A204.1 (cell line): ENCODE measurements around the gene RNF13.
"Not testable (repeated sequence)": the region's sequence is repeated elsewhere in the genome, so short reads cannot be mapped to it uniquely, and the experiment has no call there.

Experiments
- FAIRE-seq: peaks from 2 replicates; lab custom pipeline; 2012; peaks lifted over from hg19 to GRCh38; lab: Jason Lieb, UNC

The RNF13 gene

DNA sequence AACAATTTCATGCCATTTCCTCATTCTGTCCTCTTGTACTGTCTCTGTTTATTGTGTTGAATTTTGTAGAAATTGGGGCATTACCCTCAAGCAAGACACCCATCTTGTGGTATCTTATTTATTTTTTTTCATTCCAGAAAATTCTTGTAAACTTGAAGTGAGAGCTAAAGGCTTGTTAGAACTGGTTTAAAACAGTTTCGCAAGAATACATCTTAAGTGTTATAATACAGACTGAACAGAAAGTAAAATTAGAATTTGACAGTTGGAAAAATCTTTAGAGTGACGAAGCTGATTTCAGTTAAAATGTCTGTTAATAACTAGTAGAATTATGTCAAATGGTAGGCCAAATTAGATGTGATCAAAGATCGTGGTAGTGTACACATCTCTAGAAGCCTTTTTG lies 26.9 kb downstream of the RNF13 start:
- no peak for FAIRE-seq

DNA sequence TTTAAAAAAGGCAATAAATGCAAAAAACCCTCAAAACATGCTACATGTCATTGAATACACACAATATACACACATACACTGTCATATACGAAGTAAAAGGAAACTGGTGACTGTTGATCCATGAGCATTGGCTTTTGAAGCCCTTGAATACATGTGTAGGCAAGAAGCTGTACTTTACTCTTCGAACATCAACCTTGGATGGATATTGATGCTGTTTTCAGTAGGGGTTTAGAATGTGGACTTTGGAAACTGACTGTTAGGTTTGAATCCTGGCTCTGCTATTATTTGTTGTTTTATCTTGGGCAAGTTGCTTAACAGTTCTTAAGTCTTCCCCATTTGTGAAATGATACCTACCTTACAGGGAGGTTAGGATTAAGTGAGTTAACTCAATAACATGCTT lies 30.5 kb downstream of the RNF13 start:
- FAIRE-seq: no peak

DNA sequence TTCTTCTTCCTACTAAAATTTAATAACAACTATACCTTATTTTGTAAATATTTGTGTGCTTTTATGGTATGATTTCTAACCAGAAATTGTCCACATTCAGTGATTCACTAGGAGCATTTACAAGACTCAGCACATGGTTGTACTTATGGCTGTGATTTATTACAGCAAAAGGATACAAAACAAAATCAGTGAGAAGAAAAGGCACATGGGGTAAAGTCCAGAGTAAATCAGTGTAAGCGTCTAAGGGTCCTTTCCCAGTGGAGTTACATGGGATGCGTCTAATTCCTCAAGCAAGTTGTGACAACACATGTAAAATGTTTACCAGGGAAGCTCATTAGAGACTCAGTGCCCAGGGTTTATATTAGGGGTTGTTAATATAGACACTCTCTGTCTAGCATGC lies 31.1 kb downstream of the RNF13 start:
- FAIRE-seq: no peak

DNA sequence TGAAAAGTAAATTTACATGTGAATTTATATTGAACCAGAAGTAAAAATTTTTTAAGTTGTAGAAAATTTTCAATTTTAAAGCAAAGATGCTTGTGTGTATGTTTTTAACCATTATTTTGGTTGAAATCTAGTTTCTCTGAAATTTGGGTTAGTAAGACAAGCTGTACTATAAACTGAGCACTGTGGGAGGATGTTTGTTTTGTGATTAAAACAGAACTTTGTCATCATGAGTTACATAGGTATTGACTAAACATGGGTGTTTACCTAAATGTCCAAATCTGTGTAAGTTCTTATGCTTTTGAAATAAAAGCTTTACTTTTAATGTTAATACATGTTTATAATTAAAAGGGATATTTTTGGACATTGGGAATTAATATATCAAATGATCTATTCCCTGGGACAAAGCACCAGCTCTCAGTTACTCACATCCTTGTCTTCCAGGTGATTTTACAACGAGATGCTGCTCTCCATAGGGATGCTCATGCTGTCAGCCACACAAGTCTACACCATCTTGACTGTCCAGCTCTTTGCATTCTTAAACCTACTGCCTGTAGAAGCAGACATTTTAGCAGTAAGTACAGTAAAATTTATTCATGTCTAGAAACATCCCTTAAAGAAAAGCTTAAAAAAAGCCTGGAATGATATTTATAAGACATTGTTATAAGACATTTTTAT lies 32.7 kb downstream of the RNF13 start:
- no peak for FAIRE-seq

DNA sequence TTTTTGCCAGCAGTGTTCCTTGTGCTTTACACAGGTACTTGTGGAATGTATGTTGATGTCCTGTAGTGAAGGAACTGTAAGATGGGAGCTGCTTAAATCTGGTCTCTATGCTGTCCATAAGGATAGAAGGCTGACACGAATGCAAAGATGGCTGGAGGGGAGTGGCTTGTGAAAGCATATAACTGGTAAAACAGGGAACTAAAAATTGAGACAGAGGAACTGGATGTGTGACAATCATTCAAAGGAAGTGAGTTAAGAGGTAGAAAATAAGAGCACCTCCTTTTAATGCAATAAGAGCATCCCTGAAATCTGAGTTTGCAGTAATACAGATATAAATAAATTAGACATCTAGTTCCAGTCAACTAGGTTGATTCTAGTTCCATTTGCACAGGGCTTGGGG lies 35.2 kb downstream of the RNF13 start:
- FAIRE-seq: no peak

DNA sequence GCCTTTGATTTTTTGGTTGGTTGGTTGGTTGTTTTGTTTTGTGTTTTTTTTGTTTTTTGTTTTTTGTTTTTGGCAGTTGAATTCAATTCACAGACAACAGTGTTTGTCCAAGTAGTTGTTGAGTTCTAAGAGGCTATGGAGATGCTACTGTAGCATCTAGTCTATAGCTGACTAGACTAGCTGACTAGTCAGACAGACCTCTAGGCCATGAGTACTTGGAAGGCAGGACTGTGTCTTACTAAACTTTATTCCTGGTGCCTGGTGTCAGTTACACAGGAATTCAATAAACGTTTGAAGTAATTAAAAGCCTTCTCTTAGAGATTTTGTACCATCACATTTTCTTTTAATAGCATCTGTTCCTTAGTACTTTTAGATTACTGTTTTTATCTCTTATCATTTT lies 35.7 kb downstream of the RNF13 start:
- FAIRE-seq: no peak

DNA sequence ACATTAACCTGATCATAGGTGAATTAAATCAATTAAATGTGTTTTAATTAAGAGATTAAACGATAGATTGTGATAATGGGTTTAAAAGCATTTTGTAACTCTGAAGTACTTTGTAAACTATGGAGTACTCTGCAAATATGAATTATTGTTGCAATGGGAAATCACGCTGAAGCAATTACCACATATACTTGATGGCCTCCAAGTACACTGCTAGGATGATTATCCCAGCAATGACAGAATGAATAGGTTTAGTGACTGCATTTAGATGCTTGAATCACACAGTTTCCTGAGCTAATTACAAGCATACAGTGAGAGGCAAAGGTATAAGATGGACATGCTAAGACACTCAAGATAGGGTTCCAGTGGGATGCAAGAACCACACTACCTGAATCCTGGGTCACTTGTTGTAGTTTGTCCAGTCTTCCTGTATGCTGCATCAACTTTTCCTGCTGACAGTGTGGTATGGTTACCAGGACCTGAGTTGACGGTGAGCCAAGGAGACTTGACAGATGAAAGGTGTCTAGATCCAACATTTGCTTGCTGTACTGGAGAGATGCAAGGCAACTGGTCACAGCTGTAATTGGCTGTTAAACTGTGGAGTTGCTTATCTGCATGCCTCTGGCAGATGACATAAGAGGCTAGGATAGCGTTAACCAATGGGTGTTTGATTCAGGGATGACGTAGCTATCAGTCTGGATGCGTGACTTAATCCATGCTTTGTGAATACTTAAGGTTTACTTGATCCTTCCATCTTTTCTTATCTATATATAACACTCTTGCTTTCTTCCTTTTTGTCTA lies 38.0 kb downstream of the RNF13 start:
- no peak for FAIRE-seq

DNA sequence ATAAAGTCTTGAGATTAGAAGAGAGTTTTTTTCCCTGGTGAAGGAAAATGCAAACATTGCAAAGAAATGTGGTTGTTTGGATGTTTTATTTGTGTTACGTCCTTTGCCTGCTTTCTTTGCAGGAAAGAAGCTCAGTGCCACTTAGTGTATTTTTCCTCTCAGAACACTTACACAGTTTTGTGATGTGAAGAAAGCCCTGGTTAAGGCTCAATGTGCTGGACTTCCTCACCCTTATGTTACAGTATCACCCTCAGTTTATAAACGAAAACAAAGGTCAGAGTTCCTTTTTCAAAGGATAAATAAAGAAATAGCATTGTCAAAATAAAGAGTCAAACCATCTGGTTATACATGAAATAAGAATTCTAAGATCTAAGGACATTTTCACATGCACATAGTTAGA lies 45.9 kb downstream of the RNF13 start:
- peak; percentile 25 for FAIRE-seq

DNA sequence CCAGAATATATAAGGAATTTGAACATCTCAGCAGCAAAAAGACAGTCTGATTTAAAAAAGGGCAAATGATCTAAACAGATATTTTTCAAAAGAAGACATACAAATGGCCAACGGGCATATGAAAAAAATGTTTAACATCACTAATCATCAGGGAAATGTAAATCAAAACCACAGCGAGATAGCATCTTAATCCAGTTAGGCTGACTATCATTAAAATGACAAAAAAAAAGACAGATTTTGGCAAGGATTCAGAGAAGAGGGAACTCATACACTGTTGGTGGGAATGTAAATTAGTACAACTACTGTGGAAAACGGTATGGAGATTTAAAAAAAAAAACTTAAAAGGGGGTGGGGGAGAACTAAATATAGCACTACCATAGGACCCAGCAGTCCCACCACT lies 47.9 kb downstream of the RNF13 start:
- no peak for FAIRE-seq

DNA sequence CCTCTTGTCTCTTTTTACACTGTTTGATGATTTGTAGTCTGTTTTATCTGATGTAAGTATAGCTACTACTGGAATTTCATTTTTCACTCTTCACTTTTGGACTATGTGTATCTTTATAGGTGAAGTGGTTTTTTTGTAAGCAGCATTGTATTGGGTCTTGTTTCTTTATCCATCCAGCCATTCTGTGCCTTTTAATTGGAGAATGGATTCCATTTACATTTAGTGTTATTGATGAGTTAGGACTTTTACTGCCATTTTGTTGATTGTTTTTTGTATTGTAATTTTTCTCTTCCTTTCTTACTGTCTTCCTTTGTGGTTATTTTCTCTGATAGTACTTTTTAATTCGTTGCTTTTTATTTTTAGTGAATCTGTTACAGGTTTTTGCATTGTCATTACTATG lies 54.5 kb downstream of the RNF13 start:
- no peak for FAIRE-seq

DNA sequence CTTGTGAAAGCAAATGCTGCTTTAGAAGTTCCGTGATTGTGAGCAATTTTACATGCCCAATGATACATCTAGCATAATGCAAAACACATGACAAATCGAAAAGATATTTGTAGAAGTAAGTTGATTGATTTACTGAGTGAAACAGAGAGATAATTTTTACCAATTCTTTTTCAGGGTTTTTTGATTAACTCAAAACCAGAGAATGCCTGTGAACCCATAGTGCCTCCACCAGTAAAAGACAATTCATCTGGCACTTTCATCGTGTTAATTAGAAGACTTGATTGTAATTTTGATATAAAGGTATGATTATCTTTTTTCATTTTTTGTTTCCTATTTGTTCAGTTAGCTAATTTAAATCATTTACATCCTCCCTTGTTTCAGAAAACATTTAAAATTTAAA lies 58.8 kb downstream of the RNF13 start:
- no peak for FAIRE-seq

DNA sequence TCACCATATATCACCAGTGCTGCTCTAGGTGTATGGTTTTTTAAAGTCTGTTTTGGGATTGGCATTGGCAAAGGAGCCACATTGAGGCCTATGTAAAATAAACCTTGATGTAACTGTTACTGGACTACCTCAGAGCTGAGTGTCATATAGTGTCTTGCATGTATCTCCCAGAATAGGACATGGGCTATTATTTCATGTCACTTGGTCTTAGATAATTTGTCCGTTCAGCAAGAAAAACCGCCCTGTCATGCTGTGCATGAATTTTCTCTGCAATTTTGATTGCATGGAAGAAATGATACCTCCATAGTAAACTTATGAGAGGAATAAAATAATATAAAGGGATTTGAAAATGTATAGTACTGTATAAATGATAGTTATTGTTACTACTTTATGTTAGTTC lies 59.6 kb downstream of the RNF13 start:
- no peak for FAIRE-seq

DNA sequence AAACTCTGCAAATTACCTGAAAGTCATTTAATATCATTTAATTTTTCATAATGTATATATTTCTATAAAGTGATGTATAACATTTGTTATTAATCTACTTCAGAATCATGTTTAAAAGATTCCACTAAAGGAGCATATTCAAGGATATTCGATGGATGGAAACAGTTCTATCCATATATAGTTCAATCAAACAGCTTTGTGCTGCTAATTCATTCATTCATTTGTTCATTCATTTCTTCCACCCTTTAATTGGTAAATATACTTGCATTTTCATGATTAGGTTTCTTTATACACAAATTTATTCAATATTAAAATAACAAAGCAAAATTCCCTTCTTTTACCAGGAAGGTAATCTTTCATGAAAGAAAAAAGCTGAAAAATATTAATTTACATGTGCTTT lies 64.7 kb downstream of the RNF13 start:
- FAIRE-seq: no peak

DNA sequence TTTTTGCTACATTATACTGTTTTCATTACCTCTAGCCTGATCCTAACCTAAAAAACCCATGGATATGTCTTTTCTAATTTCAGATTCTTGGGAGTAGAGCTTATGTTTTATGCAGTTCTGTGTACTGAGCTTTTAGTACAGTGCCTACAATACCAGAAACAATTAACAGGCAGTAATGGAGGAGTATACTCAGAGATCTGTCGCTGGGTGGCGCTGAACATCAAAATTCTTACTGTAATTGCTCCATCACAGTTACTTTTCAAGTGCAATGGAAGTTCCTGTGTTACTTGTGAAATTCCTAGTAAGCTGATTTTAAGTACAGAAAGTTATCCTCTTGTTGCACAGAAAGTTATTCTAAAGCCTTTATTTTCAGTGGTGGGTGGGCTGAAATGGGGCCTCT lies 66.9 kb downstream of the RNF13 start:
- FAIRE-seq: peak; percentile 93

DNA sequence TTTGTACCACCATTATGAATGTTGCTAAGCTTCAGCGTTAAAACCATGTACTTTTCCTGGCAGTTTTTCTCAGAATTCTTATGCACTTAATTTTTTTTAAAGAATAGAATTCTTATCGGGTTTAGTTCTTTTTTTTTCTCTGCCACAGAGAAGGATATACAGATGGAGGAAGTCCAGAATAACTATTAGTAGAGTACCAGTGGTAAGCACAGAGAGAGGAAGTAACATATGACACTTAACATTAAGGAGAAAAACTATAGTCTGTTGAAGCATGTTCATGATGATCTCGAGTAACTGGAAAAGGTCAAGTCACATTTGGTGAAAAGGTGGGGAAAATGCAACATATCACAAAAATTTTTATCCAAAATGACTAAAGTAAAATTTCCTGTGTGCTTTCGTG lies 68.9 kb downstream of the RNF13 start:
- FAIRE-seq: no peak

DNA sequence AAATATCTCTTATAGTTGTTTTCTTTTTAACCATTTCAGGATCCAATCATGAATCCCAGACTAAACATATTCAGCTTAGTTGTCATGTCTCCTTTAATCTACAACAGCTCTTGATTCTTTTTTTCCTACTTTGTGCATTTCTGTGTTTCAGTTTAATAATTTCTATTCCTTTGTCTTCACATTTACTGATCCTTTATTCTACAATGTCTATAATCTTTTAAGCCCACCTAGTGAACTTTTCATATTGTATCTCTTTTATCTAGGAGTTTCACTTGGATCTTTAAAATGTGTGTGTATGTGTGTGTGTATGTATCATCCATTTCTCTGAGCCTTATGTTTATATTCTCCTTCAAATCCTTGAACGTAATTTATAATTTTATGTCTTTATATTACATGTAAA lies 70.1 kb downstream of the RNF13 start:
- FAIRE-seq: no peak

DNA sequence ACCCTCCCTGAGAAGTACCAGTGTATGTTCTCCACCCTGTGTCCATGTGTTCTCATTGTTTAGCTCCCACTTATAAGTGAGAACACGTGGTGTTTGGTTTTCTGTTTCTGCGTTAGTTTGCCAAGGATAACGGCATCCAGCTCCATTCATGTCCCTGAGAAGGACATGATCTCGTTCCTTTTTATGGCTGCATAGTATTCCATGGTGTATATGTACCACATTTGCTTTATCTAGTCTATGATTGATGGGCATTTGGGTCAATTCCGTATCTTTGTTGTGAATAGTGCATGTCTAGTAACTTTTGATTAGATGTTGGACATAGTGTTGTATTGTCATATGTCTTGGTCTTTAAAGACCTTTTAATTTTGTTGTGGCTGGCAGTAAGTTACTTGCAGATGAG lies 70.8 kb downstream of the RNF13 start:
- FAIRE-seq: not testable (repeated sequence)

DNA sequence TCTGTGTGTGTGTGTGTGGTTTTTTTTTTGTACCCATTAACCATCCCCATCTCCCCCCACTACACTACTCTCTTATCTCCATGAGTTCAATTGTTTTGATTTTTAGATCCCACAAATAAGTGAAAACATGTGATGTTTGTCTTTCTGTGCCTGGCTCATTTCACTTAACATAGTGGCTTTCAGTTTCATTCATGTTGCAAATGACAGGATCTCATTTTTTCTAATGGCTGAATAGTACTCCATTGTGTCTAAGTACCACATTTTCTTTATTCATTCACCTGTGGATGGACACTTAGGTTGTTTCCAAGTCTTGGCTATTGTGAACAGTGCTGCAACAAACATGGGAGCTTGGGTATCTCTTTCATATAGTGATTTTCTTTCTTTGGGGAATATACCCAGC lies 71.8 kb downstream of the RNF13 start:
- FAIRE-seq: not testable (repeated sequence)

DNA sequence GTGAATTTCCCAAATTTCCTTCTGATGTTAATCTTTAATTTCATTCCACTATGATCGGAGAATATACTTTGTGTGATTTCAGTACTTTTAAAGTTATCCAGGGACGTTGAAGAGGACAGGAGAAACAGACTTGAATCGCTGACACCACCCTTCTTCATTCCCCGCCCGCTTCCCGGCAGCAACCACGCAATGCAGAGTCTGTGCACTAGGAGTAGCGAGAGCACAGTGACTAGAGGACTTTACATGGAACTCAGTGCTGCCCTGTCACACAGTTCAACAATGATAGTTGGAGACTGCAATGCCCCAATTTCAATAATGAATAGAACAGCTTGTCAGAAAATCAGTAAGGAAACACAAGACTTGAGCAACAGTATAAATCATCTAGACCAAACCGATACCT lies 73.9 kb downstream of the RNF13 start:
- FAIRE-seq: no peak

DNA sequence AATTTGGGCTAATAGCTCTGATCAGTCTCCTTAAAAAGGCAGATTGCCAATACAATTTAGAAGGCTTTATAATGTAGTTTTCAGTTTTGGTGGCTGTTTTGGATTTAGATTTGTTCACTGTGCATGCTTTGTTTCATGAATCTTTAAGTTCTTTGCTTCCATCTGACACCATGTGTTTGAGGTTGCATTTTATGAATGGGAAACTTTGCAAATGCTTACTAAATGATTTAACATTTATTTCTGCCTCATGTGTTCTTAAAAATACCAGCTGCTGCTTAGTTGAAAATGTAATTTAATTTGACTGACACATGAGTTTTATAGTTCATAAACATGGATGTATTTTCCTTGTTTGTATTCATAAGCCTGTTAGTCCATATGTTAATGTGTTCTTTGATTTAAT lies 78.6 kb downstream of the RNF13 start:
- no peak for FAIRE-seq

DNA sequence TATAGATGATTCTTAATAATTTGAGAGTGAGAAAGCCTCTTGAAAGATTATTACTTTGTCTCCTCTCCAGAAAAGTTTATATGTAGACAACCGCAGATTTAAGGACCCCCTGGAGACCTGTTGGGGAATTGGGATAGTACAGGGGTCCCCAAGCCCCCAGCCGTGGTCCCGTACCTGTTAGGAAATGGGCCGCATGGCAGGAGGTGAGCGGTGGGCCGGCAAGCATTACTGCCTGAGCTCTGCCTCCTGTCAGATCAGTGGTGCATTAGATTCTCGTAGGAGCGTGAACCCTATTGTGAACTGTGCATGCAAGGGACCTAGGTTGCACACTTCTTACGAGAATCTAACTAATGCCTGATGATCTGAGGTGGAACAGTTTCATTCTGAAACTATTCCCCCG lies 79.4 kb downstream of the RNF13 start:
- no peak for FAIRE-seq

DNA sequence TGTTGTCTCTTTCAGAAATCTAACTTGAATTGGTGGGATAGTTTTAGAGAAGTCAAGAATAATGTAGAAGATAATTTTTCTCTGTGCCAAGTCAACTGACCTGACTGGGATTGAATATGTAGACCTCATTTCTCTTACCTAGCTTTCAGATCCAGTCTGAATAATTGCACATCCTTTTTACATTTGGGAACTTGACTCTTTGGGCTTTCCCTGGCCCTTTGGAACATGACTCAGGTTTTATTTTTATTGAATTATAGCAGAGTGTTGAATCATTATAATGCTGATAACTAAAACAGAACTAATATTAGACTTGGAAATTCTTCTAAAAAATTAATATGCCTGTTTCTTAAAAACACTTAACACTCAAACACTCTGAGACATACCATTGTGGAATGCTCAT lies 81.2 kb downstream of the RNF13 start:
- FAIRE-seq: no peak

DNA sequence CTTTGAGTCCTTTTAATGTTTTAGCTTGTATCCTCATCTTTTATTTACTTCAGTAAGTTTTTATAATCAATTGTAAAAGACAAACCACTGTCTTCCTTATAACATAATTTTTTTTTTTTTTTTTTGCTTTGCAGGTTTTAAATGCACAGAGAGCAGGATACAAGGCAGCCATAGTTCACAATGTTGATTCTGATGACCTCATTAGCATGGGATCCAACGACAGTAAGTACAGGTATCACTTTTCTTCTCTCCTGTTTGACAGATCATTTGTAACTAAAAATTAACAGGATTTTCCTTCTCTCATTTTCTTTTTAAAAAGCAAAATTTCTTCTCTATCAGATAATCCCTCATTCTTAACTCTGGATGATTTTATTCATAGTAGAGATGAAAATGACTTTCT lies 82.3 kb downstream of the RNF13 start:
- no peak for FAIRE-seq

DNA sequence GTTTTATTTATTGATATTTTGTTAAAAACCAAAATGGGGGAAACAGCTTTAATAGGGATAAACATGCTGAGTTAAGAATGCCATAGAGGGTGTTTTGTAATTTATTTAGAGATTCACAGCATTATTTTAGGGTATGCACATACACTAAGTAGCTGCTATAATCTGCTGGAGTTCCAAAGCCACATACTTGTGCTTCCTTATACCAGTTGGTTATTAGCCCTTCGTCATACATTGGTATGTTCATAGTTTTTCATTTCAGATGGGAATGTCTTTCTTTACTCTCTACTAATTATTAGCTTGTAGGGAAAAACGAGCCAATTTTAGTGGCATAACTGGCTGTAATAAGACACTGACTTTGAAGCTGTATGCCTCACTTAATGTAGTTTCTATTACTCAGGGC lies 82.8 kb downstream of the RNF13 start:
- FAIRE-seq: no peak
